GM12878 (cell line): Measurements from ENCODE around the gene LRCH3. TPM values are rescaled to one million over a fixed set of nuclear protein-coding genes. Genes with fewer than 3 reads are reported as not detected.

ENCODE experiments used
- ATAC-seq: fragments of 200-7000 bp; cut with Tn5 transposase; 3 replicates; pipeline ENCODE4 v1.9.1; 2020; ENCODE audit warnings: mild to moderate bottlenecking, moderate library complexity
- BruUV-seq: library from RNA; stranded (reverse); fragments of 400-500 nt; replicated peaks from 2 replicates; lab custom pipeline; 2021; lab: Mats Ljungman, UMichigan
- CTCF ChIA-PET: fragments of 300-600 bp; sonication (Branson Sonifier 250); formaldehyde crosslinking; extraction: SDS; loops from one replicate; lab custom pipeline; 2021; ENCODE audit warnings: inconsistent platforms; lab: Yijun Ruan, JAX
- POLR2A ChIA-PET: fragments of 350-600 bp; formaldehyde crosslinking; extraction: SDS; loops from one replicate; lab custom pipeline; 2021; ENCODE audit warnings: inconsistent platforms; lab: Charles Lee
- RAD21 ChIA-PET: fragments of 300-600 bp; sonication (Branson Sonifier 250); formaldehyde crosslinking; loops from one replicate; lab custom pipeline; 2023; ENCODE audit warnings: antibody characterized with exemption; ENCODE audit not compliant: unreplicated experiment; lab: Charles Lee
- SMC1A ChIA-PET: fragments of 300-600 bp; sonication (Branson Sonifier 250); formaldehyde crosslinking; loops from one replicate; lab custom pipeline; 2023; ENCODE audit not compliant: unreplicated experiment, uncharacterized antibody; lab: Charles Lee
- DNase-seq: peaks from one replicate; pipeline ENCODE4 v3.0.0-alpha.2; 2011; ENCODE audit warnings: low read depth, low spot score
- FAIRE-seq: peaks from 3 replicates; lab custom pipeline; 2011; peaks lifted over from hg19 to GRCh38; lab: Jason Lieb, UNC
- H2AFZ ChIP-seq: 2 replicates; pipeline ENCODE4 v1.6.0; 2011; ENCODE audit warnings: low read depth, low read length, control low read depth; ENCODE audit not compliant: control insufficient read depth
- H3K27ac ChIP-seq: 2 replicates; pipeline ENCODE4 v1.5.1; 2011; ENCODE audit warnings: control low read depth; ENCODE audit not compliant: control insufficient read depth, insufficient read depth
- H3K27me3 ChIP-seq, 2 experiments: replicated peaks in 1 of 2; 2 replicates each; pipeline versions ENCODE4 v1.6.0 to v1.6.1; 2011; ENCODE audit warnings: low read length in 1 of 2; ENCODE audit not compliant: control insufficient read depth in 2 of 2, insufficient read depth in 2 of 2
- H3K36me3 ChIP-seq, 2 experiments: 2 replicates each; pipeline ENCODE4 v1.5.1; 2011; ENCODE audit warnings: low read length in 1 of 2; ENCODE audit not compliant: control insufficient read depth in 2 of 2, insufficient read depth in 2 of 2
- H3K4me1 ChIP-seq: 2 replicates; pipeline ENCODE4 v1.6.1; 2011; ENCODE audit warnings: mild to moderate bottlenecking, low read length, moderate library complexity, mixed read lengths; ENCODE audit not compliant: control insufficient read depth, insufficient read depth
- H3K4me2 ChIP-seq: 2 replicates; pipeline ENCODE4 v1.6.0; 2011; ENCODE audit warnings: control low read depth; ENCODE audit not compliant: control insufficient read depth, insufficient read depth
- H3K4me3 ChIP-seq: fragments of 200-600 bp; sonication (generic); 2 replicates; pipeline ENCODE4 v1.5.1; 2016
- H3K79me2 ChIP-seq: 2 replicates; pipeline ENCODE4 v1.6.0; 2011; ENCODE audit warnings: low read length; ENCODE audit not compliant: control insufficient read depth, insufficient read depth
- H3K9ac ChIP-seq: 2 replicates; pipeline ENCODE4 v1.8.0; 2011; ENCODE audit warnings: low read length, control low read depth, mixed read lengths; ENCODE audit not compliant: control insufficient read depth, insufficient read depth
- H3K9me3 ChIP-seq: replicated peaks from 3 replicates; pipeline ENCODE4 v1.5.1; 2011; ENCODE audit warnings: mild to moderate bottlenecking, low read length; ENCODE audit not compliant: control insufficient read depth, insufficient read depth
- H4K20me1 ChIP-seq: 2 replicates; pipeline ENCODE4 v1.6.0; 2011; ENCODE audit not compliant: control insufficient read depth, insufficient read depth
- ETV6 ChIP-seq, 2 experiments: fragments of 450-650 bp in 1 of 2; IDR thresholded peaks in 1 of 2; conservative IDR thresholded peaks in 1 of 2; 2 replicates each; pipeline ENCODE4 v1.6.1; 2014; ENCODE audit warnings: antibody characterized with exemption in 1 of 2, borderline replicate concordance in 1 of 2, low read depth in 1 of 2, mild to moderate bottlenecking in 1 of 2, moderate library complexity in 1 of 2
- KAT2A ChIP-seq: conservative IDR thresholded peaks from 2 replicates; pipeline ENCODE4 v1.6.1; 2011; ENCODE audit warnings: low read depth, low read length; ENCODE audit not compliant: control insufficient read depth
- MXI1 ChIP-seq: fragments of 150-350 bp; IDR thresholded peaks from 2 replicates; pipeline ENCODE4 v1.6.1; 2011; ENCODE audit warnings: low read depth, mild to moderate bottlenecking, inconsistent platforms, low read length, improper control_type of control experiment
- MYC ChIP-seq: IDR thresholded peaks from 2 replicates; pipeline ENCODE4 v1.6.1; 2011; ENCODE audit warnings: mild to moderate bottlenecking, low read length, moderate library complexity, inconsistent platforms; ENCODE audit not compliant: insufficient read depth, insufficient replicate concordance, insufficient read length, severe bottlenecking
- SMAD1 ChIP-seq: fragments of 450-650 bp; IDR thresholded peaks from 2 replicates; pipeline ENCODE4 v1.6.1; 2018; ENCODE audit warnings: mild to moderate bottlenecking, low read depth; ENCODE audit not compliant: partially characterized antibody
- SMAD5 ChIP-seq: IDR thresholded peaks from 2 replicates; pipeline ENCODE4 v1.6.1; 2016; ENCODE audit warnings: antibody characterized with exemption, low read depth
- SPI1 ChIP-seq: IDR thresholded peaks from 2 replicates; pipeline ENCODE4 v1.6.1; 2011; ENCODE audit warnings: low read depth, mild to moderate bottlenecking, low read length, moderate library complexity, borderline replicate concordance; ENCODE audit not compliant: insufficient read depth
- TBL1XR1 ChIP-seq: IDR thresholded peaks from 2 replicates; pipeline ENCODE4 v1.6.1; 2012; ENCODE audit warnings: low read depth, low read length, improper control_type of control experiment
- WGBS: methylation state at CpG from one replicate; pipeline ENCODE4 v1.1.6; 2016; ENCODE audit warnings: low lambda C conversion rate; ENCODE audit not compliant: insufficient replicate concordance, insufficient coverage; ENCODE audit errors: missing lambda C conversion rate; 5-methylcytosine and 5-hydroxymethylcytosine counted together
- in situ Hi-C: fragments of 300-500 bp; cut with MboI; formaldehyde crosslinking; loops from 9 replicates; pipeline ENCODE4 v1.14.3; 2018; ENCODE audit warnings: mixed read lengths
- intact Hi-C: fragments of 100-400 bp; cut with micrococcal nuclease; formaldehyde crosslinking; loops from one replicate; pipeline ENCODE4 v1.14.2; 2022; ENCODE audit not compliant: unreplicated experiment
- polyA plus RNA-seq, 11 experiments: library from polyadenylated mRNA; depleted of rRNA in 4 of 11; unstranded in 6 of 11; stranded (reverse) in 5 of 11; fragments of >200 nt; fragmentation: Nextera tagmentation in 4 of 11; fragmentation: Illumina TruSeq in 1 of 11; extraction: Ambion mirVana in 4 of 11; extraction: Trizol in 1 of 11; gene quantifications; 1 replicate in 1 of 11; 2 replicates in 10 of 11; pipeline versions ENCODE4 v1.2.1 to v1.2.3, GENCODE V29; 2011 to 2016; ENCODE audit warnings: inconsistent platforms in 2 of 11, missing spikeins in 2 of 11, low read depth in 1 of 11
- total RNA-seq, 4 experiments: library from RNA; depleted of rRNA in 3 of 4; stranded (reverse); fragments of >200 nt in 3 of 4; fragmentation: Illumina TruSeq in 1 of 4; extraction: Trizol in 1 of 4; gene quantifications; 2 replicates each; pipeline versions ENCODE4 v1.2.1 to v1.2.3, GENCODE V29; 2013 to 2021
- TF ChIP-seq, protein P1 (sequence below): fragments of 450-650 bp; IDR thresholded peaks from 2 replicates; pipeline ENCODE4 v1.6.1; 2014; ENCODE audit warnings: mild to moderate bottlenecking
- TF ChIP-seq, protein P2 (sequence below): fragments of 450-650 bp; IDR thresholded peaks from 2 replicates; pipeline ENCODE4 v1.6.1; 2016; ENCODE audit warnings: mild to moderate bottlenecking

LRCH3 gene
- total and polyA plus RNA-seq, 10 of the 15 experiments (the other 5 are each of a cell fraction or from before 2014, with no cell fraction given), result 3.9 to 136 (median 40.6) TPM

DNA sequence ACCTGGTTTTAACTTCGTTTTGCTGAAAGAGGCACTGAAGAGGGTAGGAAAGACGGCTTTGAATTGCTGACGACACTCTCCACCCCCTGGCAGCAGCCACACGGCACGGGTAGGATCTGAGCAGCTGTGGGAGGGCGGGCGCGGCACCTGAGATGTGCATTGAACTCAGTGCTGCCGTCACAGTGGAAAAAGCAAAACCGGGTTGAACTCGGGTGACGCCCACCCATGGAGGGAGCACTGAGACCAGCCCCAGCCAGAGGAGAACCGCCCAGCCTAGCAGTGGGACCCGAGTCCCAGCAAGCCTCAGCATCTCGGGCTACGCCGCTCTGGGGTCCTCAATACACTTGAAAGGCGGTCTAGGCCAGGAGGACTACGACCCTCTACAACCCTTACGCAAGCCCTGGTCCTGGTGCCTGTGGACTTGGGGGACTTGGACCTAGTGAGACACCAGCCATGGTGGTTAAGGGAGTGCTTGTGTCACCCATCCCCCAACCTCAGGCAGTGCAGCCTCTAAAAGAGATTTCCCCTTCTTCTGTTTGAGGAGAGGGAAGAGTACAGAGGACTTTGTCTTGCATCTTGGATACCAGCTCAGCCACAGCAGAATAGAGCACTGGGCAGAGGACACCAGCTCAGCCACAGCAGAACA, 108.9 kb downstream of the LRCH3 start:
- RAD21 ChIA-PET, result no interaction called here
- DNase-seq, result no peak
- H3K9ac ChIP-seq, result no peak overlapping the region
- H4K20me1 ChIP-seq, result no peaks in the 10 kb centered on the region
- no peaks in the 10 kb centered on the region for H3K4me1 ChIP-seq
- no peaks in the 10 kb centered on the region for H3K79me2 ChIP-seq
- BruUV-seq, result no TSS peak
- no peak for TF ChIP-seq MYC
- no peak for TF ChIP-seq ETV6 (conservative IDR thresholded peaks at IDR 0.05 in 1 of 2, IDR thresholded peaks at IDR 0.05 in 1 of 2; ENCODE audit: borderline replicate concordance in 1 of 2, low read depth in 1 of 2)
- TF ChIP-seq, protein P1, sequence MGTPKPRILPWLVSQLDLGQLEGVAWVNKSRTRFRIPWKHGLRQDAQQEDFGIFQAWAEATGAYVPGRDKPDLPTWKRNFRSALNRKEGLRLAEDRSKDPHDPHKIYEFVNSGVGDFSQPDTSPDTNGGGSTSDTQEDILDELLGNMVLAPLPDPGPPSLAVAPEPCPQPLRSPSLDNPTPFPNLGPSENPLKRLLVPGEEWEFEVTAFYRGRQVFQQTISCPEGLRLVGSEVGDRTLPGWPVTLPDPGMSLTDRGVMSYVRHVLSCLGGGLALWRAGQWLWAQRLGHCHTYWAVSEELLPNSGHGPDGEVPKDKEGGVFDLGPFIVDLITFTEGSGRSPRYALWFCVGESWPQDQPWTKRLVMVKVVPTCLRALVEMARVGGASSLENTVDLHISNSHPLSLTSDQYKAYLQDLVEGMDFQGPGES, result no peak
- TF ChIP-seq, protein P2, sequence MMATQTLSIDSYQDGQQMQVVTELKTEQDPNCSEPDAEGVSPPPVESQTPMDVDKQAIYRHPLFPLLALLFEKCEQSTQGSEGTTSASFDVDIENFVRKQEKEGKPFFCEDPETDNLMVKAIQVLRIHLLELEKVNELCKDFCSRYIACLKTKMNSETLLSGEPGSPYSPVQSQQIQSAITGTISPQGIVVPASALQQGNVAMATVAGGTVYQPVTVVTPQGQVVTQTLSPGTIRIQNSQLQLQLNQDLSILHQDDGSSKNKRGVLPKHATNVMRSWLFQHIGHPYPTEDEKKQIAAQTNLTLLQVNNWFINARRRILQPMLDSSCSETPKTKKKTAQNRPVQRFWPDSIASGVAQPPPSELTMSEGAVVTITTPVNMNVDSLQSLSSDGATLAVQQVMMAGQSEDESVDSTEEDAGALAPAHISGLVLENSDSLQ, result no peak
- no peak for TF ChIP-seq SPI1
- no peak for TF ChIP-seq SMAD5
- no peak for TF ChIP-seq TBL1XR1
- no peak for TF ChIP-seq MXI1
- TF ChIP-seq KAT2A, result no peak
- no peak for TF ChIP-seq SMAD1
- TF ChIP-seq, all 136 proteins: peak for 0
- no peak for FAIRE-seq
- in situ Hi-C loops (no loop called here), intact Hi-C loops (no loop called here)
- no peak overlapping the region for H3K4me2 ChIP-seq
- H3K27ac ChIP-seq, result no peak overlapping the region
- no peaks in the 10 kb centered on the region for H3K9me3 ChIP-seq
- H3K36me3 ChIP-seq, result no peaks in the 10 kb centered on the region; a peak in 1 of 4 replicates
- H3K4me3 ChIP-seq, result no peak overlapping the region
- SMC1A ChIA-PET, result no interaction called here
- 95% methylated on average over 20 of the region's 20 CpGs for WGBS
- POLR2A ChIA-PET, result no interaction called here
- no peaks in the 10 kb centered on the region for H3K27me3 ChIP-seq
- no peak overlapping the region for H2AFZ ChIP-seq
- no peak for ATAC-seq
- CTCF ChIA-PET, result no interaction called here
